Stimulated activated CD8-positive, alpha-beta memory T cell treated with anti-CD3 and anti-CD28 coated beads, Interleukin-2, amount 100 ng/mL, for 1 hour (primary cell): ENCODE data around the gene DLGAP1.

ENCODE experiments used
- DNase-seq, 2 donors: peaks; one replicate each; pipeline ENCODE4 v3.0.0-alpha.2; 2020; ENCODE audit warnings: low read depth in 2 of 2

The DLGAP1 gene

GRCh38 chr18:3541549-3542386, 913.3 kb downstream of the DLGAP1 start:
- DNase-seq, result no peak

- DNase-seq, result no peak
These were observed 914.1 kb downstream of the DLGAP1 start for GRCh38 chr18:3540805-3541548.

- DNase-seq, result no peak
These were observed 916.0 kb downstream of the DLGAP1 start for GRCh38 chr18:3538954-3539617.

- DNase-seq, result no peak
These were observed 916.7 kb downstream of the DLGAP1 start for GRCh38 chr18:3538456-3538855.

- no peak for DNase-seq
These were observed 924.3 kb downstream of the DLGAP1 start for GRCh38 chr18:3530807-3531206.

- no peak for DNase-seq
These were observed 925.5 kb downstream of the DLGAP1 start for GRCh38 chr18:3529601-3530000.

GRCh38 chr18:3529077-3529476, 926.0 kb downstream of the DLGAP1 start:
- DNase-seq, result no peak

- DNase-seq, result no peak
These were observed 926.9 kb downstream of the DLGAP1 start for GRCh38 chr18:3528231-3528630.

GRCh38 chr18:3526421-3527354, 928.4 kb downstream of the DLGAP1 start:
- no peak for DNase-seq

- peak in 1 of 2 donors; percentile 3 for DNase-seq
These were observed 929.2 kb downstream of the DLGAP1 start for GRCh38 chr18:3525870-3526420.

- no peak for DNase-seq
These were observed 930.4 kb downstream of the DLGAP1 start for GRCh38 chr18:3524706-3525105.

- no peak for DNase-seq
These were observed 934.6 kb downstream of the DLGAP1 start for GRCh38 chr18:3520230-3521085.

GRCh38 chr18:3514312-3515216, 940.5 kb downstream of the DLGAP1 start:
- no peak for DNase-seq

- DNase-seq, result no peak
These were observed 941.6 kb downstream of the DLGAP1 start for GRCh38 chr18:3513481-3513880.

- no peak for DNase-seq
These were observed 943.1 kb downstream of the DLGAP1 start for GRCh38 chr18:3511980-3512379.

GRCh38 chr18:3510896-3511295, 944.2 kb downstream of the DLGAP1 start:
- no peak for DNase-seq

- DNase-seq, result no peak
These were observed 945.1 kb downstream of the DLGAP1 start for GRCh38 chr18:3510024-3510423.

- DNase-seq, result no peak
These were observed 946.2 kb downstream of the DLGAP1 start for GRCh38 chr18:3508576-3509549.
